ENCODE measurements around the gene HBZ. TPM values are rescaled to one million over a fixed set of nuclear protein-coding genes. Genes with fewer than 3 reads are reported as not detected.
"Not testable (repeated sequence)": the region's sequence is repeated elsewhere in the genome, so short reads cannot be mapped to it uniquely, and the experiment has no call there.

HBZ gene
- total RNA-seq, 2 donors from 2014 or later: 1.4 TPM; not detected in 1

GRCh38 chr16:146646-147045 lies 5.8 kb upstream of the HBZ start:
- Histone ChIP-seq H3K9ac (ENCODE audit: low read depth in 2 of 2, low read length in 2 of 2) (no peak overlapping the region), H3K4me3 (no peak overlapping the region), H3K27me3 (no peaks in the 10 kb centered on the region), H3K9me3 (no peaks in the 10 kb centered on the region), H3K36me3 (no peaks in the 10 kb centered on the region), H3K27ac (no peak overlapping the region), H3K4me1 (no peaks in the 10 kb centered on the region)
- intact Hi-C loops (cut with DNase I): no loop called here
- no peak for DNase-seq
- TF ChIP-seq, protein P1, sequence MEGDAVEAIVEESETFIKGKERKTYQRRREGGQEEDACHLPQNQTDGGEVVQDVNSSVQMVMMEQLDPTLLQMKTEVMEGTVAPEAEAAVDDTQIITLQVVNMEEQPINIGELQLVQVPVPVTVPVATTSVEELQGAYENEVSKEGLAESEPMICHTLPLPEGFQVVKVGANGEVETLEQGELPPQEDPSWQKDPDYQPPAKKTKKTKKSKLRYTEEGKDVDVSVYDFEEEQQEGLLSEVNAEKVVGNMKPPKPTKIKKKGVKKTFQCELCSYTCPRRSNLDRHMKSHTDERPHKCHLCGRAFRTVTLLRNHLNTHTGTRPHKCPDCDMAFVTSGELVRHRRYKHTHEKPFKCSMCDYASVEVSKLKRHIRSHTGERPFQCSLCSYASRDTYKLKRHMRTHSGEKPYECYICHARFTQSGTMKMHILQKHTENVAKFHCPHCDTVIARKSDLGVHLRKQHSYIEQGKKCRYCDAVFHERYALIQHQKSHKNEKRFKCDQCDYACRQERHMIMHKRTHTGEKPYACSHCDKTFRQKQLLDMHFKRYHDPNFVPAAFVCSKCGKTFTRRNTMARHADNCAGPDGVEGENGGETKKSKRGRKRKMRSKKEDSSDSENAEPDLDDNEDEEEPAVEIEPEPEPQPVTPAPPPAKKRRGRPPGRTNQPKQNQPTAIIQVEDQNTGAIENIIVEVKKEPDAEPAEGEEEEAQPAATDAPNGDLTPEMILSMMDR (IDR thresholded peaks at IDR 0.05): no peak

DNA sequence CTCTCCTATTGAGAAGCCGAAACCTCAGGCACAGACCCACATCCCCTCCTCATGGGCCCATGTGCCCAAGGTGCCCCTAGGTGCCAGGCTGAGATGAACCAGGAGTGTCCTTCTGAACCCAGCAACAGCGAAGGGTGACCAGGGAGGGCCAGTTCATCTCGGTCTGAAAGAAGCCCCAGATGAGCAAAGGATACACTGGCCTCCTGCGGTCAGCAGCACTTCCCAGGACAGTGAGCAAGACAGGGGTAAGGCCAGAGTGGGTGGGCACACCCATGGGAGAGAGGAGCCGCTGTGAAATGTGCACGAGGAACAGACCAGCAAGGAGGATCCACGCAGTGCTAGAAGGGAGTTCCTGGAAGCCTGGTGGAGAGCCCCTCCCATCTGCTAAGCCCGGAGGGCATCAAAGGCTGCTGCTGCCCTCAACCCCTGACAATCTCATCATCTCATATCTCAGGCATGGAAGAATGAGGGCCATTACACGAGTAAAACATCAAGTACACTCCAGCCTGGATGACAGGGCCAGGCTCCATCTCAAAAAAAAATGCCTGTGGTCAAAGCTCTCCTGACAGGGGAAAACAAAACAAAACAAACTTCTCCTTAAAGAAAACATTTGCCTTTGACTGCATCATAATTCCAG lies 3.3 kb upstream of the HBZ start:
- Histone ChIP-seq H3K4me3 (no peak overlapping the region), H3K27ac (no peak overlapping the region), H3K36me3 (no peaks in the 10 kb centered on the region), H3K4me1 (no peaks in the 10 kb centered on the region), H3K9ac (ENCODE audit: low read depth in 2 of 2, low read length in 2 of 2) (no peak overlapping the region), H3K9me3 (no peaks in the 10 kb centered on the region), H3K27me3 (no peaks in the 10 kb centered on the region)
- TF ChIP-seq, protein P1 (IDR thresholded peaks at IDR 0.05): no peak
- intact Hi-C loops (cut with DNase I): no loop called here
- DNase-seq: no peak

DNA sequence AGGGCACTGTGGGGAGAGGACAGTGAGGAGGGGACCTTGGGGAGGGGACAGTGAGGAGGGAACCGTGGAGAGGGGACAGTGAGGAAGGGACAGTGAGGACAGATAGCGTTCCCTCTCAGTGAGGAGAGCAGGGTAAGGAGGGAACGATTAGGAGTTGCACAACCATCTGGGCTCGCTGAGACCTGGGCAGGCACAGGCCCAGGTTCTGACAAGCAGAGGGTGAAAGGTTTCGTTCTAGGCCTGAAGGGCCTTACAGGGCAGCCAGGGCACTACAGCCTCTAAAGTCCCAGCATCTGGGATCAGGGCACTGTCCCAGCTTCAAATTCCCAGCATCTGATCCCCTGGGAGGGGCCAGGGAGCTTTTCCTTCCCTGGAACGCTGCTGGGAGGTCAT lies 681 bp downstream of the HBZ start:
- intact Hi-C loops (cut with DNase I); H3K9ac ChIP-seq (ENCODE audit: low read depth in 2 of 2, low read length in 2 of 2); H3K9me3 ChIP-seq; H3K27ac ChIP-seq; H3K36me3 ChIP-seq; H3K4me3 ChIP-seq; DNase-seq; H3K27me3 ChIP-seq; H3K4me1 ChIP-seq: not testable (repeated sequence)

- DNase-seq; H3K4me3 ChIP-seq; H3K4me1 ChIP-seq; H3K27ac ChIP-seq; H3K9ac ChIP-seq (ENCODE audit: low read depth in 2 of 2, low read length in 2 of 2); H3K9me3 ChIP-seq; H3K36me3 ChIP-seq; intact Hi-C loops (cut with DNase I); H3K27me3 ChIP-seq: not testable (repeated sequence)
Observed at GRCh38 chr16:153550-154216, 1.2 kb downstream of the HBZ start.

DNA sequence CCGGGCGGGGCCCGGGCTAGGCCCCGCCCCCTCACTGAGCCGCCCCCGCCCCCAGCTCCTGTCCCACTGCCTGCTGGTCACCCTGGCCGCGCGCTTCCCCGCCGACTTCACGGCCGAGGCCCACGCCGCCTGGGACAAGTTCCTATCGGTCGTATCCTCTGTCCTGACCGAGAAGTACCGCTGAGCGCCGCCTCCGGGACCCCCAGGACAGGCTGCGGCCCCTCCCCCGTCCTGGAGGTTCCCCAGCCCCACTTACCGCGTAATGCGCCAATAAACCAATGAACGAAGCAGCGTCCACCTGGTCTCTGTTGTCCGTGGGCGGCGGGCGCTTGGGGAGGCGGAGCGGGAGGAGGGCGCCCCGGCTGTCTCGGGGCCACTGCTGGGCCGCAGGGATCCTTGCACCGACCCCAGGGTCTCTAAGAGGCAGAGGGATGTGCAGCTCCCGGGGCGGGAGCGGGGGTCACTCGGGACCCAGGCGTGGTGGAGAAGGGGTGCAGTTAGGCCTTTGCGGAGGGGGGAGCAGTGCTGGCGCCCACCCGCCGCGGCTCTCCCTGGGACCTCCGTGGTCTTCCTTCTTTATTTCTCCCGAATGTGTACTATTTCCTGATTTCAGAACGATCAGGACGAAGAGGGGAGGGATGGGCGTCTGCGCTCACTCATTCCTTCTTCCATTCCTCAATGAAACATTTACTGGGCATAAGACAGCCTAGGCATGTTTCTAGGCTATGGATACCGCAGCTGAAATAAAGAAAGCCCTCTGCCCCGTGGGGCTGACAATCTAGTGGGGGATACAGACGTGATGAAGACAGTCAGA lies 2.0 kb downstream of the HBZ start:
- no peaks in the 10 kb centered on the region for H3K36me3 ChIP-seq
- no peak overlapping the region for H3K27ac ChIP-seq
- H3K4me1 ChIP-seq: no peaks in the 10 kb centered on the region
- DNase-seq: no peak
- peaks cover 10% of the 10 kb centered on the region for H3K27me3 ChIP-seq
- peak overlapping the region; percentile 34 to 43 for H3K9ac ChIP-seq (ENCODE audit: low read depth in 2 of 2, low read length in 2 of 2)
- TF ChIP-seq, protein P1 (IDR thresholded peaks at IDR 0.05): no peak
- intact Hi-C loops (cut with DNase I): no loop called here
- H3K4me3 ChIP-seq: peak overlapping the region; percentile 37
- H3K9me3 ChIP-seq: no peaks in the 10 kb centered on the region

DNA sequence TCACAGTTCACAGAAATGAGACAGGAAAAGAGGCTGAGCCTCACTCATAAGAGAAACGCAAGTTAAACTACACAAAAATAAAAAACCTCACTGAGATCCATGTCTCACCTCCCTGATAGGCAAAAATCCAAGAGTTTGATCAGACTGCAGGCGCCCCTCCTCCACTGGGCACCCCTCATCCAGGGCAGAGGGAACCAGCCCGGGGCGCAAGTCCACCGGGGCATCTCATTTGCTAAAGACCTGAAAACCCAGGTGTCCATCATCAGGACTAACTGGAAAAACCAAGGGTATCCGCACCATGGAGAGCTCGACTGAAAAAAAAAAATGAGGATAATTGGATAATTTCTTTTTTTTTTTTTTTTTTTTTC lies 2.6 kb downstream of the HBZ start:
- no peaks in the 10 kb centered on the region for H3K9me3 ChIP-seq
- no peak overlapping the region for H3K9ac ChIP-seq (ENCODE audit: low read depth in 2 of 2, low read length in 2 of 2)
- H3K36me3 ChIP-seq: no peaks in the 10 kb centered on the region
- H3K27me3 ChIP-seq: peaks cover 10% of the 10 kb centered on the region
- no peaks in the 10 kb centered on the region for H3K4me1 ChIP-seq
- intact Hi-C loops (cut with DNase I): no loop called here
- H3K4me3 ChIP-seq: no peak overlapping the region
- no peak overlapping the region for H3K27ac ChIP-seq
- no peak for DNase-seq
- TF ChIP-seq, protein P1 (IDR thresholded peaks at IDR 0.05): no peak

Data from colonic mucosa (tissue), 4 donors.